Neural progenitor cell (in vitro differentiated cells): ENCODE data around the gene INPP5D. TPM values are rescaled to one million over a fixed set of nuclear protein-coding genes. Genes with fewer than 3 reads are reported as not detected.

Experiments
- DNase-seq: peaks from one replicate; pipeline ENCODE4 v3.0.0-alpha.2; 2016; ENCODE audit warnings: low spot score
- H2AFZ ChIP-seq: fragments of 200-600 bp; sonication (generic); replicated peaks from 2 replicates; pipeline ENCODE4 v1.6.1; 2016; ENCODE audit warnings: antibody characterized with exemption
- H3F3A ChIP-seq: fragments of 200-600 bp; sonication (generic); 2 replicates; pipeline ENCODE4 v1.6.1; 2016; ENCODE audit warnings: antibody characterized with exemption, low read depth
- H3K27ac ChIP-seq: fragments of 200-600 bp; sonication (generic); 2 replicates; pipeline ENCODE4 v1.5.1; 2016; ENCODE audit warnings: mild to moderate bottlenecking
- H3K27me3 ChIP-seq: fragments of 200-600 bp; sonication (generic); 2 replicates; pipeline ENCODE4 v1.6.1; 2016; ENCODE audit warnings: mild to moderate bottlenecking, moderate library complexity
- H3K36me3 ChIP-seq: fragments of 200-600 bp; sonication (generic); 2 replicates; pipeline ENCODE4 v1.5.1; 2016
- H3K4me1 ChIP-seq: fragments of 200-600 bp; sonication (generic); 2 replicates; pipeline ENCODE4 v1.6.1; 2016; ENCODE audit warnings: mixed run types
- H3K4me2 ChIP-seq: fragments of 200-600 bp; sonication (generic); 2 replicates; pipeline ENCODE4 v1.6.1; 2016
- H3K4me3 ChIP-seq: fragments of 200-600 bp; sonication (generic); 2 replicates; pipeline ENCODE4 v1.5.1; 2016
- H3K79me2 ChIP-seq: fragments of 200-600 bp; sonication (generic); 2 replicates; pipeline ENCODE4 v1.6.1; 2016; ENCODE audit warnings: low read depth
- H3K9ac ChIP-seq: fragments of 200-600 bp; sonication (generic); 2 replicates; pipeline ENCODE4 v1.6.1; 2016
- H3K9me3 ChIP-seq: fragments of 200-600 bp; sonication (generic); 2 replicates; pipeline ENCODE4 v1.5.1; 2016; ENCODE audit warnings: low read depth
- H4K20me1 ChIP-seq: fragments of 200-600 bp; sonication (generic); 2 replicates; pipeline ENCODE4 v1.6.1; 2016; ENCODE audit warnings: low read depth
- H3K27ac Mint-ChIP-seq: 3 replicates; pipeline ENCODE4 v1.8.0; 2021; ENCODE audit warnings: mixed read lengths
- H3K27me3 Mint-ChIP-seq: 2 replicates; pipeline ENCODE4 v1.8.0; 2022; ENCODE audit warnings: low read depth, mild to moderate bottlenecking, inconsistent platforms, moderate library complexity, mixed read lengths; ENCODE audit not compliant: insufficient read depth
- H3K36me3 Mint-ChIP-seq: 3 replicates; pipeline ENCODE4 v1.8.0; 2021; ENCODE audit warnings: mixed read lengths
- H3K4me1 Mint-ChIP-seq: 3 replicates; pipeline ENCODE4 v1.8.0; 2021; ENCODE audit warnings: mixed read lengths
- H3K4me3 Mint-ChIP-seq: 3 replicates; pipeline ENCODE4 v1.8.0; 2021; ENCODE audit warnings: mild to moderate bottlenecking, moderate library complexity, mixed read lengths
- H3K9me3 Mint-ChIP-seq: 3 replicates; pipeline ENCODE4 v1.8.0; 2020; ENCODE audit warnings: mixed read lengths
- CTCF ChIP-seq: fragments of 200-600 bp; sonication (generic); IDR thresholded peaks from 2 replicates; pipeline ENCODE4 v1.5.1; 2017; ENCODE audit warnings: antibody characterized with exemption, mild to moderate bottlenecking
- EZH2 ChIP-seq: fragments of 200-600 bp; sonication (generic); IDR thresholded peaks from 2 replicates; pipeline ENCODE4 v1.6.1; 2017; ENCODE audit warnings: antibody characterized with exemption, mild to moderate bottlenecking, moderate library complexity
- EZH2phosphoT487 ChIP-seq: fragments of 200-600 bp; sonication (generic); IDR thresholded peaks from 2 replicates; pipeline ENCODE4 v1.6.1; 2017; ENCODE audit warnings: antibody characterized with exemption
- total RNA-seq: library from RNA; depleted of rRNA; stranded (reverse); fragments of >200 nt; gene quantifications from 2 replicates; pipeline ENCODE4 v1.2.3, GENCODE V29; 2015; ENCODE audit warnings: low replicate concordance

Gene INPP5D
- total RNA-seq, 1 donor from 2014 or later, result 4.2 TPM

- no peak overlapping the region for H3K27ac ChIP-seq
- no peak overlapping the region for H3K4me2 ChIP-seq
- H3F3A ChIP-seq, result no peaks in the 10 kb centered on the region
- no peaks in the 10 kb centered on the region for H3K4me1 Mint-ChIP-seq
- no peaks in the 10 kb centered on the region for H3K9me3 ChIP-seq
- H3K79me2 ChIP-seq, result no peaks in the 10 kb centered on the region
- H3K4me3 ChIP-seq, result no peak overlapping the region
- H3K27me3 ChIP-seq, result no peaks in the 10 kb centered on the region
- H3K4me3 Mint-ChIP-seq, result no peak overlapping the region
- H3K9me3 Mint-ChIP-seq, result no peaks in the 10 kb centered on the region
- no peaks in the 10 kb centered on the region for H3K36me3 Mint-ChIP-seq
- DNase-seq, result no peak
- no peak overlapping the region for H3K9ac ChIP-seq
- TF ChIP-seq EZH2 (no peak), CTCF (no peak), EZH2phosphoT487 (no peak)
- H2AFZ ChIP-seq, result no peak overlapping the region
- no peaks in the 10 kb centered on the region for H3K36me3 ChIP-seq
- no peak overlapping the region for H3K27ac Mint-ChIP-seq
- no peaks in the 10 kb centered on the region for H4K20me1 ChIP-seq
- H3K4me1 ChIP-seq, result no peaks in the 10 kb centered on the region
- no peaks in the 10 kb centered on the region for H3K27me3 Mint-ChIP-seq
Observed at GRCh38 chr2:233244818-233245217, 184.7 kb downstream of the INPP5D start.

- Mint-ChIP-seq H3K36me3 (no peaks in the 10 kb centered on the region), H3K4me3 (no peak overlapping the region), H3K27me3 (peaks cover under 1% of the 10 kb centered on the region), H3K9me3 (no peaks in the 10 kb centered on the region), H3K4me1 (no peaks in the 10 kb centered on the region), H3K27ac (no peak overlapping the region)
- H3K4me1 ChIP-seq, result no peaks in the 10 kb centered on the region
- H3K4me3 ChIP-seq, result no peak overlapping the region
- no peak overlapping the region for H3K27ac ChIP-seq
- H3K27me3 ChIP-seq, result no peaks in the 10 kb centered on the region
- TF ChIP-seq EZH2, result no peak
- no peak for TF ChIP-seq EZH2phosphoT487
- no peak for TF ChIP-seq CTCF
- no peaks in the 10 kb centered on the region for H4K20me1 ChIP-seq
- no peak overlapping the region for H3K9ac ChIP-seq
- H2AFZ ChIP-seq, result no peak overlapping the region
- H3F3A ChIP-seq, result no peaks in the 10 kb centered on the region
- no peaks in the 10 kb centered on the region for H3K9me3 ChIP-seq
- no peaks in the 10 kb centered on the region for H3K79me2 ChIP-seq
- no peaks in the 10 kb centered on the region for H3K36me3 ChIP-seq
- DNase-seq, result no peak
- H3K4me2 ChIP-seq, result no peak overlapping the region
Observed at GRCh38 chr2:233245406-233245805, 185.3 kb downstream of the INPP5D start.

GRCh38 chr2:233247116-233247515, 187.0 kb downstream of the INPP5D start:
- Histone ChIP-seq H3K4me3 (no peak overlapping the region), H4K20me1 (no peaks in the 10 kb centered on the region), H3K27me3 (no peaks in the 10 kb centered on the region), H3K4me1 (no peaks in the 10 kb centered on the region), H3K9ac (no peak overlapping the region), H3K4me2 (no peak overlapping the region), H3K27ac (no peak overlapping the region), H3K79me2 (peaks cover 5% of the 10 kb centered on the region), H2AFZ (no peak overlapping the region), H3K9me3 (peaks cover 6% of the 10 kb centered on the region), H3F3A (peaks cover 4% of the 10 kb centered on the region), H3K36me3 (no peaks in the 10 kb centered on the region)
- Mint-ChIP-seq H3K4me3 (no peak overlapping the region), H3K9me3 (peaks cover 4% of the 10 kb centered on the region), H3K27ac (no peak overlapping the region), H3K36me3 (no peaks in the 10 kb centered on the region), H3K4me1 (no peaks in the 10 kb centered on the region), H3K27me3 (peaks cover 4% of the 10 kb centered on the region)
- DNase-seq, result no peak
- TF ChIP-seq EZH2phosphoT487 (no peak), CTCF (no peak), EZH2 (no peak)
